ENCODE measurements around the gene TEN1.

- TF ChIP-seq CTCF (IDR thresholded peaks at IDR 0.05) (no peak), POLR2A (IDR thresholded peaks at IDR 0.05) (no peak)
Measured at GRCh38 chr17:76003915-76004314, 24.9 kb downstream of the TEN1 start.
